T follicular helper cell (primary cell): Measurements from ENCODE around the gene IFT81.
"Not testable (repeated sequence)": the region's sequence is repeated elsewhere in the genome, so short reads cannot be mapped to it uniquely, and the experiment has no call there.

Experiments used
- DNase-seq: peaks from one replicate; pipeline ENCODE4 v3.0.0-alpha.2; 2020; ENCODE audit warnings: low read depth

Gene IFT81

DNA sequence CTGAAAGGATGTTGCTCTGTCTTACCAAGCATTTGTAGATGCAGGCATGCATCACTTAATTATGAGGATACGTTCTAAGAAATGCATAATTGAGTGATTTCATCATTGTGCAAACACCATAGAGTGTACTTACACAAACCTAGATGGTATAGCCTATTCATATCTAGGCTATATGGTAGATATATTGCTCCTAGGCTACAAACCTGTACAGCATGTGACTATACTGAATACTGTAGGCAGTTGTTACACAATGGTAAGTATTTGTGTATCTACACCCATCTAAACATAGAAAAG lies 75.9 kb downstream of the IFT81 start:
- no peak for DNase-seq

DNA sequence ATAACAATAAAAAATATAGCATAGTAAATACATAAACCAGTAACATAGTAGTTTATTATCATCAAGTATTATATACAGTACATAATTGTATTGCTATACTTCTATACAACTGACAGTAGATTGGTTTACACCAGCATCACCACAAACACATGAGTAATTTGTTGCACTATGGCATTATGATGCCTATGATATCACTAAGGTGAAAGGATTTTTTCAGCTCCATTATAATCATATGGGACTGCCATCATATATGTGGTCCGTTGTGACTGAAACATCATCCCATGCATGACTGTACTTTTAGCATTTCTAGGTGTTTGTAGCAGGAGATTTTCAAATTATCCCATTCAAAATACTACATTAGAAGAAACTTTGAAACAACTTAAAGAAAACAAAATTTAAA lies 77.8 kb downstream of the IFT81 start:
- DNase-seq = no peak

DNA sequence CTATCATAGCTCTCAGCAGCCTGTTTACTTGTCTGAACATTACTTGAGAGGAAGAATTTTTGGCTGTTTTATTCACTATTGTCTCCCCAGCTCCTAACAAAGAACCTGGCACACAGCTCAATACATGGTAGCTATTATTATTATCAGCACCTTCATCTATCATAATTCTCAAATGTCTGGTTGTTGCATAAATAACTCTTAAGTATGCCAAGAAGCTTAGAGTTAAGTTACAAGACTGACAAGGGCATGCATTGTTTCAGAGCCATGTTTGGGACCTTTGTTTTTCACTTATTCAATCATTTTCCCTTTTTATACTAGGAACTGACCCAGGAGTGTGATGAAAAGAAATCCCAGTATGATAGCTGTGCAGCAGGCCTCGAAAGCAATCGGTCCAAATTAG lies 79.4 kb downstream of the IFT81 start:
- DNase-seq = no peak

DNA sequence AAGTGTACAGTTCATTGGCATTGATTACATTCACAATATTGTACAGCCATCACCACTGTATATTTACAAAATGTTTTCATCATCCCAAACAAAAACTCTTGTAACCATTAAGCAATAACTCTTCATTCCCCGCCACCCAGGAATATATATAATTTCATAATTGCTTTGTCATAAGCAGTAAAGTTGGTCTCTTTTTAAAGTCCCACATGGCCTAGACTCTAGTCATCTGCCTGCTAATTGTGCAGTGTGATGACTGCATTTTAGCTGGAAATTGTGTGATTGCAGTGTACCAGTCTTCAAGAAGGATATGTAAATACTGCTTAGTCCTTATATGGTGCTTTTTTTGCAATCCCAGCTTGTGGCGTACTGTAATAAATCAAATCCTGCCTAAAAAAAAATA lies 81.8 kb downstream of the IFT81 start:
- DNase-seq = no peak

DNA sequence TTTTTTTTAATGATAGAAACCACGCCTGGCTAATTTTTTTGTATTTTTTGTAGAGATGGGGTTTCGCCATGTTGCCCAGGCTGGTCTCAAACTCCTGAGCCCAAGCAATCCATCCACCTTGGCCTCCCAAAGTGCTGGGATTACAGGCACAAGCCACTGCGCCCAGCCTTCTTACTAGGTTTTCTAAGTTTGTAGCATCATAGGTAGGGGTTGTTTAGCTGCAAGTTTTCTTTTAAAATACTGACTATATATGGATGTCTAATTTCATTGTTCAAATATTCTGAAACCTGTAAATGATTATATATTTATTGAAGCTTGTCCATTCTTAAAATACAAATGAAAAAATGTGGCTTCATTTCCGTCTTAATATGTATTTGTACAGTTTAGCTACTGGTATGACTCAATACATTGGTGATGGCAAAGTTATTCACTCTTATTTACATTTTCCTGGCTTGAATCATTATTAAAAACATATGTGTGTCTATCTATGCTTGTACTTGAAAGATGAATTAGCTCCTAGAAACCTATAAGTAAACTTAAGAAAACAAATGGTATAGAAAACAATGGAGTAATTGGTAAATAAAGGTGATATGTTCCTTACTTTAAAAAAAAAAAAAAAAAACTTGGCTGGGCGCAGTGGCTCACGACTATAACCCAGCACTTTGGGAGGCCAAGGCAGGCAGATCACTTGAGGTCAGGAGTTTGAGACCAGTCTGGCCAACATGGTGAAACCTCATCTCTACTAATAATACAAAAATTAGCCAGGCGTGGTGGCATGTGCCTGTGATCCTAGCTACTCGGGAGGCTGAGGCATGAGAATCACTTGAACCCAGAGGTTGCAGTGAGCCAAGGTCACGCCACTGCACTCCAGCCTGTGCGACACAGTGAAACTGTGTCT lies 87.7 kb downstream of the IFT81 start:
- not testable (repeated sequence) for DNase-seq

DNA sequence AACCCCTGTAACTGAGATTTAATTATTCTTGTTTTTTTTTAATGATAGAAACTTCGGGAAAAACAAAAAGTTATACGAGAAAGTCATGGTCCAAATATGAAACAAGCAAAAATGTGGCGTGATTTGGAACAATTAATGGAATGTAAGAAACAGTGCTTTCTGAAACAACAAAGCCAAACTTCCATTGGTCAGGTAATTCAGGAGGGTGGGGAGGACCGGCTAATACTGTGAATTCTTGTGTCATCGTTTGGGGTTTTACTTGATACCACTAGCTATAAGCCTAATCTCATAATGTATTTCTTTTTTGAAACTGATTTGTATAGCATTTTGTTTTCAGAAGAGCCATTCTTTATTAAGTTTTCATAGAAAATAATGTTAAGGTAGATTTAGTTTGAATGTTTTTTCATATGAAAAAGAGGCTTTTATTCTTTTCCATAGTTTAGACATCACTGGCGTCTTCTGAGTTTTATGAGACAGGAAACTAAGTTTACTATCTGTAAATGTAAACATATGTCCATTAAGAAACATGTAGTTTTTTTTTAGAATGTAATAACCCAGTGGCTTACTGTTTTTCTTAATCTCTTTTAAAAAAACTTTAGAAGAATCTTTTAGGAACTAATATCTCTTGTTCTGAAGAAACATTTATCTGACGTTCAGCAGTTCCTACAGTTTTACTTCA lies 94.0 kb downstream of the IFT81 start:
- DNase-seq = no peak

DNA sequence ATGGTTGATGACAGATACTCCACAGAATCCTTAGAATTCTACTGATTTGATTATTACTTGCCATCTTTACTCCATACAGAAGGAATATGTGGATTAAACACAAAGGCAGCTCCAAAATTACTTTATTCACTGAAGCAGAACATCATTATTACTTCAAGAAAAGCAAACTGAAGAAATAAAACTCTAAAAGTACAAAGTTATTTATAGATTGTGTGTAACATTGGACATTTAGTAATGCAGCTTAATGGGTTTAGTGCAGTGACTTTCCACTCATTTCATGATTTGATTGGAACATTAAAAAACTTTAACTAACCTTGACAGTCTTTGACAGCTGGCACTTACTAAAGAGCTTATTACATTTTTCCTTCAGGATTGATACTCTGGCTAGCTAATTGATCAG lies 97.9 kb downstream of the IFT81 start:
- DNase-seq = no peak

DNA sequence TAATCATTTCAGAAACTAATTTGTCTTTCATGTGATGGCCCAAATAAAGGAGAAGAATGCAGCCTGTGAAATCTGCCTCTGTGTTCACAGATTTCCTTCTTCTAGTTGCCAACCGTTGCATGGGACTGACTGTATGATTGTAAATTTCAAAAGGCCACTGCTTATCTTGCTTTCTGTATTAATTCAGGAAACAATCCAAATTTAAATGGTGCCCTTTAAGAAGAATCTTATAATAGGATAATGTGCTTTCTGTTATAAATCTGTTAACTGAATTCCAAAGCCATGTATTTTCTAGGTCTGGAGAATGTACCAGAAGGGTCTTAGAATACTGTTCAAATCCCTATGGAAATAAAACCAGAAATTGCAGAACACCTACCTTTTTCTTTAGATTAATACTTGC lies 98.3 kb downstream of the IFT81 start:
- DNase-seq = no peak

DNA sequence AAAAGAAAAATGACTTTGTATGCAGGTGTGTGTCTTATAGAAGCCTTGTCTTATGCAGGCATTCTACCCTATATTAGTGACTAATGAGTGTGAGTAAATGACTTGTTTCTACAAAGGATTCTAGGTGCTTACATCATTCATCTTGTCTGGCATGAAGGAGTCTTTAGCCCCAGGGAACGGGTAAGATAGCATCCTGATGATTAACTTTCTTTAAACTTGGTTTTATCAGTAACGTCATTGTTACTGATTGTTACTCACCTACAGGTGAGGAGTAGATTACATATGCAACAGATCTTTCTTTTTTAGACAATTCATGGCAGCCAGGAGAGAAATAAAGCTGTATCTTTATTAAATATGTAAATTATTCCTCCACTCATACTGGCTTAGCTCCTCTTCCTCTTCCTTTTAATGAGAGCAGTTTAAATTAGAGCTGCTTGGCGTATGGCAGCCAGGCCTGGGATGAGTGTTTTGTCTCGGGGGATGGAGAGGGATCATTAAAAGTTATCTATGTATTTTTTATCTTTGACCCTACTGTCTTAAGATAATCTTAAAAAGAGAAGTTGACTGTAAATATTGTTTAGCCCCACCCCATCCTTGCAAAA lies 99.7 kb downstream of the IFT81 start:
- DNase-seq = no peak

DNA sequence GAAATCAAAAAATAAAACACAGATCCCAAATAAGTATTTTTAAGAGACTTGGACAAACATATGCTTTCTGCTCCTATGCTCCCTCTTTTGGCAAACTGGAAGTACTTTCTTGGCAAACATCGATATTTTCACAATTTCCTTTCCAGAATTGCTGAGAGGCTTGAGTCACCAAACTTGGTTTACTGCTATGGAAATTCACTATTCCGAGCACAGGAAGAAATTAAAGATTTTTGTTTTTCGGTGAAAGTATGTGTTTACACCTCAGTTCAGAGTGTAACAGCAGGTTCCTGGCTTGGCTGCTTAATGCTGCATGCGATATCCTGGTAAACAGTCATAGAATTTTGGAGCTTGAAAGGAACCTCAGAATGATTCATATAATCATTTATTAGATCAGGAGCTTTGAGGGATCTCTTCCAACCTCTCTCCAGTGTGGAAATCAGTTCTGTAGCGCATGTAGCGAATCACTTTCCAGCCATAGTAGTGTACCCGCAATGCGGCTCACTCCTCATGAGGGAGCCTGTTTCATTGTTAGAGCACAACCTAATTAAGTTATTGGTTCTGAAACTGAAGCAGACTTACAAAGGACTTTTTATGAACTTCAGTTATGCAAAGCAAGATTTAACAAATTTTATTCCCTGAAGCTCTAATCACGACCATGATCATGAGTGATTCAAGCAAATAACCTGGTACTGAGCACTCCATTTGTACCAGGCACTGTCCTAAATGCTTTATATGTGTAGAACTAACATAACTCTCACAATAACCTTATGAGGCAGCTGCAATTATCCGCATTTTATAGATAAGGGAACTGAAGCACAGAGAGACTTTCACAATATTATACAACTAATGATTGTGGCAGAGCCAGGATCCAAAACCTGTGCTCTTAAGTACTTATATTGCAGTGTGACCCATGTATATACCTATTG lies 100.5 kb downstream of the IFT81 start:
- no peak for DNase-seq

DNA sequence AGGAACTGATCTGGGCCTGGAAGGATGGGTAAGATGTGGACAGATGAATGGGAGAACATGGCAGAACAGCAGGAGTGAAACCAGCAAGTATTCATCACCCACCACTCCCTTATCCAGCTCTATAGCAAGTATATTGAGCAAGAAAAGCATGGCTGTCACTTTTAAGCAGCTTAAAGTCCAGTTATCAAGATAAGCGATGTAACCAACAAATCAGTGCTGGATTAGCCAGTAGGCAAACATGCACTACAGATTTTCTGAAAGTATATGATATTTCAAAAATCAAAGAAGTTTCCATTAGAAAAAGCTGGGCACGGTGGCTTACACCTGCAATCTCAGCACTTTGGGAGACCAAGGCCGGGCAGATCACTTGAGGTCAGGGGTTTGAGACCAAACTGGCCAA lies 103.0 kb downstream of the IFT81 start:
- no peak for DNase-seq

DNA sequence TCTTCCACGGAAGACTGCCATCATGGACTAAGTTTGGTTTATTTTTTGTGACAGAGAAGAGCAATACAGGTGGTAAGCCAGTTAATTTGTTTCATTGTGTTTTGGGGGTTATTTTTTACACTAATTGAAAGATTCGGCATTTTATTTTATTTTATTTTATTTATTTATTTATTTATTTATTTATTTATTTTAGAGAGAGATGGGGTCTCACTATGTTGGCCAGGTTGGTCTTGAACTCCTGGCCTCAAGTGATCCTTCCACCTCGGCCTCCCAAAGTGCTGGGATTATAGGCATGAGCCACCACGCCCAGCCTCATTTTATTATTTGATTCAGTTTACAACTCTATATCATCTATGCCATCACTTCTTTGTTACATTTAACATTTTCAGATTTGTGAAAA lies 104.2 kb downstream of the IFT81 start:
- not testable (repeated sequence) for DNase-seq

DNA sequence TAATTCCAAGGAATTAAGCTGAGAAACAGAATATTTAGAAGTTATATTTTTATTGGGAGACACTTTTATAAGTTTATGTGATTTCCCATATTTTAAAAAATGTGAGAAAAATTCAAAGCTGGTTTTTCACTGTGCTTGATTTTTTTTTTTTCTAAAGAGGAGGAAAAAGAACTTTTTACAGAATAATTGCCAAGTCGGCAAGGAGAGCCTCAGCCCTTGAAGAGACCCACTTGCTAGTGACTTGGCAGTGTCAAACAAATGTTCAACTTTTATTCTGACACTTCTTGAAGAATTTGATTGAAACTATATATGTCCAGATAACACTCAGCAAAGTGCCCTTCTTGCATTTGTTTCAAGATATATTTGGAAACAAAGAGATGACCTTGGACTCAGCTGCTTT lies 104.6 kb downstream of the IFT81 start:
- no peak for DNase-seq

DNA sequence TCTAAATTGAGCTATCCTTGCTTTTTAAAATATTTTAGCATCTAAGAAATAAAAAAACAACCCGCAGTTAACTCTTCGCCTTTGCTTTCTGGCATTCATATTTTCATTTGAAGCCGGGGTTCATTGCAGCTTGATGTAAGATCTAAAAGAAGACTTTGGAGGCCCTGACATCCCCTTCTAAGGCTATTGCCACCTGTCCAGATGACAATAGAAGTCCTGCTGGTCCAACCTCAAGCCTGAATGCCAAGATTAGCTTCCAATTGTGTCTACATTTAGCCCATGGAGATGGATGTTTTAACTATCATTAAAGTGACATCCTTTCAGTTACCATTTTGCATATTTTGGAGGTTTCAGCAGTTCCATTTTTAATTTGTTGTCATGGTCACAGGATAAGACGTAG lies 105.3 kb downstream of the IFT81 start:
- no peak for DNase-seq

DNA sequence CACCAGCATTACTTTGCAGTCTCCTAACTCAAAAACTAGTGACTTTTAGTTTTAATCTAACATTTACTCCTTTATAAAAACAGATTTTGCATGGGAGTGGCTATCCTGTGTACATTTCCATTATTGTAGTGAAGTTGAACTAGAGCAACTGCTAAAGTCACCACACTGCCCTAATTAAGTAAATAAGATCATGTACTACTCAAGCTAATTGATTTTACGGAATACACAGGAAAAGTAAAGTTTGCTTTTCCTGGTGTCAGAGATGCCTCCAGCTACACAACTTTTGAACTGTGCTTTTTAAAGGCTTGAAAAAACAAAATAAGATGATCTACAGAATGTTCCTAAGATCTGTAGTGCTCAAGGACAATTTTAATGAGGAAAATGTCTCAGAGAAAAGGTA lies 106.5 kb downstream of the IFT81 start:
- no peak for DNase-seq

DNA sequence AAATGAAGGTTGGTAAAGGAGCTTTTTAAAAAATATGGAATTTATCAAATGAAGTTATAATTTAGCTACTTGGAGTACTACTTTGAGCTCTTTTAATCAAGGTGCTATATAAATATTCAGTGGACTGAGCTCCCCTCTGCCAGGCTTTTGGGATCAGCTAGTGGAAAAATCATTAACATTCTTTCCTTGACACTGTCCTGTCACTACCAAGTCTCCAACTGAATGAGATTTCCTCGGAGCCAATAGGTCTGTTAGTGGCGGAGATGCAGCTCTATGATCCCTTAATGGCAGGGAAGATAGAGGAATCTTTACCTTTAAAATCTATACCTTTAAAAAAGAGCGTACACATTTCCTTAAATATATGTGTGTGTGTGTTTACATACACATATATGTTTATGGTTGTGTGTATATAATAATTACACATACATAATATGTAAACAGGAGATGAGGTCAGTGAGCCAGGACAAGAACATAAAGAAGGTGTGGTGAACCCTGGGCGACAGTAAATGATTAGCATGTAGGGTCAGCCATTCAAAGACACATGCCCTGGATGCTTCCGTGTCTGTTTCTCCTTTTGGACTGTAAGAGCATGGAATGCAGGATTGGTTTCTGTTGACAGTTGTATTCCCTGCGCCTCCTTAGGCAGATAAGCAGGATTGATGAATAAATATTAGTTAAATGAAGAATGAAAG lies 109.2 kb downstream of the IFT81 start:
- no peak for DNase-seq

DNA sequence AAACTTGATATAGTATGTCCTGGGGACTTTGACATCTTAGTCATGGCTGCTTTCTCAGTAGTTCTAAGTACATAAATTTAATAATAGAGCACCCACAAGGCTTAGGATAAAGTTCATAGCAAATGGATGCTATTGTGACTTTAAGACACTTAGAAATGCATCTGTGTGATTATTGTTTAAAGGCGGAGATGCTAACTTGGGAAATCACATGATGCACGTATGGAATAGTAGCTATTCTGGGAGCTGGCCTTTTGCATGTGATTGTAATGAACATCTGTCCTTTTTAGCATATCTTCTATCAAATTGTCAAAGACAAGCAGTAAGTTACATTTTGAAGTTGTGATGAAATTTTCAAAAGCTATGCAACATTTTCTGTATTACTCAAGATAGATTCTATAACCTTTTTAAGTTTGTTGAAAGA lies 110.2 kb downstream of the IFT81 start:
- DNase-seq = no peak

DNA sequence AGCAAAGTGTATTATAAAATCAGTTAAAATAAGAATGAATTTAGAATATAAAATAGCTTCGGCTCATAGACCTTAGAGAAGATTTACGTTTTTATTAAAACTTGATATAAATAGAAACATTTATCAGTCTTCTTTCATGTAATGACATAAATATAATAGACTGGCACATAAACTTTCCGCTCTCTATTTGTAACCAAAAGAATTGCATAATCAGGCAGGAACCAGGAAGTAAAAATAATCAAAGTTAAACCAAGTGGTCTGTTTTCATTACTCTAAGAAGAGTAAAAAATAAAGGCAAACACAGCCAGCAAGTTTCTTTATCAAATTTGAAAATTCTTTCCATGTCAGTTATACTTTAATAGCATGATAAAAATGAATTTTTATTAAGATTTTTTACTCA lies 110.6 kb downstream of the IFT81 start:
- no peak for DNase-seq

DNA sequence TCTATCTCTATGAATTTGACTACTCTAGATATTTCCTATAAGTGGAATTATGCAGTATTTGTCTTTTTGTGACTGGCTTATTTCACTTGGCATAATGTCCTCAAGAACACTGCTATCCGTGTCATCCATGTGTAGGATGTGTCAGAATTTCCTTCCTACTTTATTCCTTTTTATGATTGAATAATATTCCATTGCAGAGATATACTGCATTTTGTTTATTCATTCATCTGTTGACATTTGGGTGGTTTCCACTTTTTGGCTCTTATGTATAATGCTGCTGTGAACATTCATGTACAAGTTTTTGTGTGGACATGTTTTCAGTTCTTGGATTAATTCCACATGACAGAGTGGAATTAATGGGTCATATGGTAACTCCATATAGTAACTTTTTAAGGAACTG lies 111.2 kb downstream of the IFT81 start:
- no peak for DNase-seq

DNA sequence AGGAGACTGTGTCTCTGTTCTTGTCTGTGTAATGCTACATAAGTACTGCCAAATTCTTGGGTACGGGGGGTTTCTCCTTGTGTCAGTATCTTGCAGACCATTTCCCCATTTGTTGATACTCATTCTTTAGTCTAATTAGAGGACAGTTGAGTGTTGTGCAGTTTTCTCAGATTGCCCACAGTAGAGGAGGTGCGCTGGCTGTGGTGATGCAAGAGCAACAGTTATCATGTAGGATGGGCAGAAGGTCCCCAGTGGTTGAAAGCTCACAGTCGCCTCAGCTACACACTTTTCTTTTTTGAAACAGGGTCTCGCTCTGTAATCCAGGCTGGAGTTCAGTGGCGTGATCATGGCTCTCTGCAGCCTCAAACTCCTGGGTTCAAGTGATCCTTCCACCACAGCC lies 119.1 kb downstream of the IFT81 start:
- no peak for DNase-seq

DNA sequence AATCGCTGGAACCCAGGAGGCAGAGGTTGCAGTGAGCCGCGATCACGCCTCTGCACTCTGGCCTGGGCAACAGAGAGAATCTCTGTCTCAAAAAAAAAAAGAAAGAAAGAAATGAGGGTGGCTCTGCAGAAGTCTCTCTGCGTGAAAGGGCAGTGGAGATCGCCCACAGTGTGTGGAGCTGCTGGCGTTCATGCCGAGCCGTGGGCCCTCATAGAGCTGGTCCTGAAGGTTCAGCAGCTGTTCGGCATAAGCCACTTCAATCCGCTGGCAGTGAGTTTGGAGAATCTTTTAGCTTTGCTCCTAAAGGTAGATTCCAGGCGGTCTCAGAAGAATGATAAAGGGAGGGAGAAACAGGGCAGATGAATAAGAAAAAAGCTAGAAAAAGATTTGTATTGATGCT lies 120.2 kb downstream of the IFT81 start:
- DNase-seq = no peak

DNA sequence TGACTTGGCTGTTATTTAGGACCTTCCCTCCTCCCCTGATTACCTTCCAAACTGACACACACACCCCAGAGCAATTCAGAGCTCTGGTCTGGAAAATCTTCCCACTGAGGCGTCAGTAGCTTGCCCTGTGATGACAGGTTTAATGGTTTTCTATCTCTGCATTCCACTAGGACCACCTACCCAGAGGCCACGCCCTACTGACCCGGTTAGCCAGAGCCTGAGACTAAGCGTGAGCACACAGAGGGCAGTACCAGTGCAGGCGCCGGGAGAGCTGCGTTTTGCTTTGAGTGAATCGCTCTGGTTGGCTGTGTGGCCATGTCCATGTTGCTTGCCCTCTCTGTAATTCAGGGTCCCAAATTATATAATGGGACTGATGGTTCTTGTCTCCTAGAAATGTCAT lies 120.7 kb downstream of the IFT81 start:
- DNase-seq = no peak
